Measurements from ENCODE around the gene RNU6-1. TPM values are rescaled to one million over a fixed set of nuclear protein-coding genes. Genes with fewer than 3 reads are reported as not detected.

The RNU6-1 gene
- total RNA-seq, 3 donors from 2014 or later, result not detected

- intact Hi-C loops (cut with DNase I; ENCODE audit: low total_unique reads), result loop anchor here (1.0 kb wide), 1 partner anchor 21 kb away; no protein-coding TSS in a partner anchor
- TF ChIP-seq POLR2A (IDR thresholded peaks at IDR 0.05) (no peak), POLR2AphosphoS5 (IDR thresholded peaks at IDR 0.05) (peak in 2 of 3 donors; percentile 48 to 61)
- H3K27me3 ChIP-seq, result no peaks in the 10 kb centered on the region
- DNase-seq (ENCODE audit: low spot score in 2 of 2), result peak; percentile 81 to 83
- no peaks in the 10 kb centered on the region for H3K4me1 ChIP-seq
- H3K36me3 ChIP-seq, result no peaks in the 10 kb centered on the region
- H3K9me3 ChIP-seq, result no peaks in the 10 kb centered on the region
- peak overlapping the region; percentile 74 to 79 for H3K27ac ChIP-seq
- H3K4me3 ChIP-seq, result peak overlapping the region; percentile 41 to 69 (median 60)
Observed at GRCh38 chr15:67884514-67885174, 44.8 kb upstream of the RNU6-1 start.

GRCh38 chr15:67884009-67884408 is 44.2 kb upstream of the RNU6-1 start:
- TF ChIP-seq, protein P1, sequence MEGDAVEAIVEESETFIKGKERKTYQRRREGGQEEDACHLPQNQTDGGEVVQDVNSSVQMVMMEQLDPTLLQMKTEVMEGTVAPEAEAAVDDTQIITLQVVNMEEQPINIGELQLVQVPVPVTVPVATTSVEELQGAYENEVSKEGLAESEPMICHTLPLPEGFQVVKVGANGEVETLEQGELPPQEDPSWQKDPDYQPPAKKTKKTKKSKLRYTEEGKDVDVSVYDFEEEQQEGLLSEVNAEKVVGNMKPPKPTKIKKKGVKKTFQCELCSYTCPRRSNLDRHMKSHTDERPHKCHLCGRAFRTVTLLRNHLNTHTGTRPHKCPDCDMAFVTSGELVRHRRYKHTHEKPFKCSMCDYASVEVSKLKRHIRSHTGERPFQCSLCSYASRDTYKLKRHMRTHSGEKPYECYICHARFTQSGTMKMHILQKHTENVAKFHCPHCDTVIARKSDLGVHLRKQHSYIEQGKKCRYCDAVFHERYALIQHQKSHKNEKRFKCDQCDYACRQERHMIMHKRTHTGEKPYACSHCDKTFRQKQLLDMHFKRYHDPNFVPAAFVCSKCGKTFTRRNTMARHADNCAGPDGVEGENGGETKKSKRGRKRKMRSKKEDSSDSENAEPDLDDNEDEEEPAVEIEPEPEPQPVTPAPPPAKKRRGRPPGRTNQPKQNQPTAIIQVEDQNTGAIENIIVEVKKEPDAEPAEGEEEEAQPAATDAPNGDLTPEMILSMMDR (IDR thresholded peaks at IDR 0.05), result no peak
- TF ChIP-seq POLR2AphosphoS5 (IDR thresholded peaks at IDR 0.05) (no peak), POLR2A (IDR thresholded peaks at IDR 0.05) (no peak)
- no peaks in the 10 kb centered on the region for H3K36me3 ChIP-seq
- H3K27ac ChIP-seq, result peak overlapping the region; percentile 74 to 79
- DNase-seq (ENCODE audit: low spot score in 2 of 2), result no peak
- no peaks in the 10 kb centered on the region for H3K9me3 ChIP-seq
- H3K27me3 ChIP-seq, result no peaks in the 10 kb centered on the region
- H3K4me1 ChIP-seq, result no peaks in the 10 kb centered on the region
- H3K4me3 ChIP-seq, result peak overlapping the region in 2 of 3 donors; percentile 60 to 69
- intact Hi-C loops (cut with DNase I; ENCODE audit: low total_unique reads), result loop anchor here (1.0 kb wide), 1 partner anchor 21 kb away; no protein-coding TSS in a partner anchor

DNA sequence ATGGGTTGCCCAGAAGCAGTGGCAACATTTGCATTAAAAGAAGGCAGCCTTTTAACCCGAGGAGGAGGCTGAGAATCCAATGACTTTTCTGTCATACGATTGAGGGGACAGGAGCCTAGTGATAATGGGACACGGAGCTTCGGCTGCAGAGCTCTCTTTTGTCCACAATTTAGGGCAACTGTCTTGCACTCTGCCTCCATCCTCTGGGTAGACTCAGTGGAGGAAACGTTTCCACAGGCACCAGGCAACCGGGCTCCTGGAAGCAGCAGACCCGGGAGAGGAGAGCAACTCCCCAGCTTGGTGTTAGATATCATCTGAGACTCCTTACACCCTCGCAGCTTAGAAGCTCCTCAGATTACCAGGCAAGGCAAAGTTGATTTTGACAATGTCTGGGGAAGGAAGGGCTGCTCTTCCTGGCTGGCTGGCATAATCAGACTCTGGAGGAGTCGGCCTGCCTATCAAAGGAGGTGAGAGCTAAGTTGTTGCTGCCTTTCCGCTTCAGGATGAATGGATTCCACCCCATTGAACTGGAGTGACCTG is 43.5 kb upstream of the RNU6-1 start:
- Histone ChIP-seq H3K4me3 (no peak overlapping the region), H3K36me3 (no peaks in the 10 kb centered on the region), H3K27me3 (no peaks in the 10 kb centered on the region), H3K9me3 (no peaks in the 10 kb centered on the region), H3K27ac (peak overlapping the region in 1 of 2 donors; percentile 74), H3K4me1 (no peaks in the 10 kb centered on the region)
- no peak for TF ChIP-seq POLR2AphosphoS5 (IDR thresholded peaks at IDR 0.05)
- TF ChIP-seq POLR2A (IDR thresholded peaks at IDR 0.05), result no peak
- TF ChIP-seq, protein P1 (IDR thresholded peaks at IDR 0.05), result no peak
- intact Hi-C loops (cut with DNase I; ENCODE audit: low total_unique reads), result no loop called here
- no peak for DNase-seq (ENCODE audit: low spot score in 2 of 2)

GRCh38 chr15:67882487-67883233 is 42.8 kb upstream of the RNU6-1 start:
- TF ChIP-seq, protein P1 (IDR thresholded peaks at IDR 0.05), result no peak
- TF ChIP-seq POLR2AphosphoS5 (IDR thresholded peaks at IDR 0.05) (no peak), POLR2A (IDR thresholded peaks at IDR 0.05) (no peak)
- no peak for DNase-seq (ENCODE audit: low spot score in 2 of 2)

GRCh38 chr15:67880651-67881182 is 40.9 kb upstream of the RNU6-1 start:
- intact Hi-C loops (cut with DNase I; ENCODE audit: low total_unique reads), result no loop called here
- Histone ChIP-seq H3K27me3 (no peaks in the 10 kb centered on the region), H3K4me3 (no peak overlapping the region), H3K36me3 (no peaks in the 10 kb centered on the region), H3K4me1 (no peaks in the 10 kb centered on the region), H3K9me3 (no peaks in the 10 kb centered on the region), H3K27ac (peak overlapping the region in 1 of 2 donors; percentile 15)
- TF ChIP-seq POLR2AphosphoS5 (IDR thresholded peaks at IDR 0.05) (no peak), POLR2A (IDR thresholded peaks at IDR 0.05) (no peak)
- TF ChIP-seq, protein P1 (IDR thresholded peaks at IDR 0.05), result no peak
- peak in 1 of 2 donors; percentile 48 for DNase-seq (ENCODE audit: low spot score in 2 of 2)

More at GRCh38 chr15:67882487-67883233, 42.8 kb upstream of the RNU6-1 start:
- Histone ChIP-seq H3K9me3 (no peaks in the 10 kb centered on the region), H3K27ac (peak overlapping the region in 1 of 2 donors; percentile 36), H3K27me3 (no peaks in the 10 kb centered on the region), H3K4me1 (no peaks in the 10 kb centered on the region), H3K4me3 (no peak overlapping the region), H3K36me3 (no peaks in the 10 kb centered on the region)
- intact Hi-C loops (cut with DNase I; ENCODE audit: low total_unique reads), result no loop called here

Measured in breast epithelium (tissue), 4 donors.